Raji (cell line): Measurements from ENCODE around the gene BRINP2.

Experiments used
- POLR2A ChIP-seq: IDR thresholded peaks from 2 replicates; pipeline ENCODE4 v1.6.1; 2011; ENCODE audit warnings: low read depth, low read length, control low read depth; ENCODE audit not compliant: insufficient read depth

BRINP2 gene

DNA sequence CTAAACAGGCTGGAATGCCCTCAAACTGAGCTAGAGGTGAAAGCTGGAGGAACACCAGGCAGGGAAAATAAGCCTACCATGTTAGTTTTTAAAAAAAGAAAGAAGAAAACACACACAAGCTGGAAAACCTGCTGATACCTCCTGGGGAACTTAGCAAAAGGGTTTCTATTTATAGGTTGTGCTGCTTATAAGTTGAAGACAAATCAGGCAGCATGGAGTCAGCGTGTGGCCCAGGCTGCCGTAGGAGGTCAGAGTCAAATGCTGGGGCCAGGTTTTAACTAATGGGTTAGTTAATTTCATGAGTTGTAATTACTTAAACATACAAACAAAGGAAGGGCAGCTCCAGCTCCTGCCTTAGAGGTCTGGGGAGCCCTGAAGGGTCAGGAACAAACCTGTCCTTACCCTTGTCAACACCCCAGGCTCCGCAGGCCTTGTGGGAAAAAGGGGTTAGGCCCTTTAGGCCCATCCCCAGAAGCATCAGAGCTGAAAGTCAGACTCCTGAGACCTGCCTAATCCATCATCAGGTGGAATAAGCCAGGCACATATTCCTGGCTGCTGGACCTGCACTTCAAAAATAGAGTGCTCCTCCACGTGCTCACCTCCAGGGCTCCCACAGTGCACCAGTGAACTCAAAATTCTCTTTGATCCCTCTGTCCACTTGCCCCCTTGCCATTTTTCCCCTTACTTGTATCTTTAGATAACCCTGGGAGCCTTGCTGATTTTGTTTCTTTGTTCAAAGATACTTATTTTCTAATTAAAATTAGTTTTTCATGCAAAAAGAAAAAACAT is 59.7 kb downstream of the BRINP2 start:
- TF ChIP-seq POLR2A = no peak

DNA sequence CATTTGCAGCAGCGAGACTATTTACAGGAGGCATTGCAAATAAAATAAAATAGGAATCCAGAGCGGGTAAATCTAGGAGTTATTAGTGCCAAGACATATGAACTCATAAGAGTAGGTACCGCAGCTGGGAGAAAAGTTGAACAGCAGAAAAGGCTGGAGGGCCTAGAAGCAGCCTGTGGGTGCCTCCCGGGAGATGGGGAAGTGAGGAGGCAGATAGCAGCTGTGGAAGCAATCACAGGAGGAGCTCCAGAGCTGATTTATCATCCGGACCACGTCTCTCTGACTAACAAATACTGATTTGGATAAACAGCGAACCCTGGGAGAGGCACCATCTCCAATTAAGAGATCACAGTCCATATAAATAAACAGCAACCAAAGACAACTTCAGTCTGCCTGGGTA is 64.6 kb downstream of the BRINP2 start:
- no peak for TF ChIP-seq POLR2A

DNA sequence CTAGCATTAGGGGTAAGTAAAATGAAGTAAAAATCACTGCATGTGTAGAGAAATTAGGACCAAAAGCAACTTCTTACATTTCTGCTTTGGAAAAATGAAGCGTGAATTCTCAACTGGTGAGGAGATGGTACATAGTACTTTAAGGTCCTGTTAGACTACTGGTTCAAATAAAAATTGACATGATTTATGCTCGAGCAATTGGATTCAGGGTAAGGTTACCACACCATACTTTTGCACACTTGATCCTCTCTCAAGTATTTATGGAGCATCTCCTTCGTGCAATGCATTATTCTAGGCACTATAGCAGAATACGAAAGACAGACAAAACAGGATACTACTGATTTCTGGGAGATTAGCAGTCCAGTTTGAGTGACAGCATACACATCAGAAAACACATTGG is 66.2 kb downstream of the BRINP2 start:
- TF ChIP-seq POLR2A = no peak

DNA sequence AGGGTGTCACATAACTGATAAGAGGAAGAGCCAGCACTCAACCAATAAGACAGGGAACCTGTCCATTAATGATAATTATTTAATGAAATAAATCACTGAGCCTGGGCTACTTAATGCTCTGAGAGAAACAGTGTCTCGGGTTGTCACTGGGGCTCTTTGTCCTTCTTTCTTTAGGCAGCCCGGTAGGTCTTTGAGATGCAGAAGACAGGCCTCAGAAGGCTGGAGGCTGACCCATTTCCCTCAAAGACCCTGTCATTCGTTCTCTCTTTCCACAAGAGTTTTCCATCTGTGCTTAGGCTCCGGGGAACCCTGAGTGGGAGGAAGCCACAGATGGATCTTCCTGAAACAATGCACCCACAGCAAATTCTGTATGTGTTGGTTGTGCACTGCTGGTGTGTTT is 68.2 kb downstream of the BRINP2 start:
- TF ChIP-seq POLR2A = no peak

DNA sequence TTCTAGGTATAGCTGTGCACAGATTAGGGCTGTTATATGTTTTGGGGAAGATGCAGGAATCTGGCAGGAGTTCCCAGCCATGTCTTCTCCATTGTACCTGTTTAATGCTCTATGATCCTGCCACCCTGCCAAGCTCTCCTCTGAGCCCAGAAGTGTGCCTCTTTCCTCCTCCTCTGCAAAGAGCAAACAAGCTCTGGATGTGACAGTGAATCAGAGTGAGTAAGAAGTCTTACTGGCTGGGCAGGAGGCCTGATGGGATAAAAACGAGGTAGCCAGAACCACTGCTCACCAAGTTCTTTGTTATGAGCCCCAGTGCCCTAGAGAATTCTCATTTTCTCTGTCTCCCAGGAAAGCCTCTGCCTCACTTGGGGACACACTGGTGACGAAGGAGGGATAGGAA is 69.0 kb downstream of the BRINP2 start:
- TF ChIP-seq POLR2A = no peak

DNA sequence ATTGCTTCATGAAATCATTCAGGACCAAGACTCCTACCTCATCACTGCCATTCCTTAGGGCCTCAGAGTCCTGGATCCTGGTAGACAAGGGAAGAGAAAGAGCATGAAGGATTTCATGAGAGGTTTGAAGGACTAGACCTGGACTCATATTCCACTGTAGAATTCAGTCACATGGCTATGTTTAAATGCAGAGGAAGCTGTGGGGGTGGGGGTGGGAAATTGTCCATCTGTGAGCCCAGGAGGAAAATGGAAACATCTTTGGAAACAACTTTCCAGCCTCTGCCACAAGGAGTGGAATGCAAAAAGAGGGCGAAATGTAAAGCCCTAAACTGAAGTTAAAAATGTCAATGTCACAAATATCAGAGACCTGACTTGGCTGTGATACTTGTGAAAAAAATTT is 73.0 kb downstream of the BRINP2 start:
- TF ChIP-seq POLR2A = no peak

DNA sequence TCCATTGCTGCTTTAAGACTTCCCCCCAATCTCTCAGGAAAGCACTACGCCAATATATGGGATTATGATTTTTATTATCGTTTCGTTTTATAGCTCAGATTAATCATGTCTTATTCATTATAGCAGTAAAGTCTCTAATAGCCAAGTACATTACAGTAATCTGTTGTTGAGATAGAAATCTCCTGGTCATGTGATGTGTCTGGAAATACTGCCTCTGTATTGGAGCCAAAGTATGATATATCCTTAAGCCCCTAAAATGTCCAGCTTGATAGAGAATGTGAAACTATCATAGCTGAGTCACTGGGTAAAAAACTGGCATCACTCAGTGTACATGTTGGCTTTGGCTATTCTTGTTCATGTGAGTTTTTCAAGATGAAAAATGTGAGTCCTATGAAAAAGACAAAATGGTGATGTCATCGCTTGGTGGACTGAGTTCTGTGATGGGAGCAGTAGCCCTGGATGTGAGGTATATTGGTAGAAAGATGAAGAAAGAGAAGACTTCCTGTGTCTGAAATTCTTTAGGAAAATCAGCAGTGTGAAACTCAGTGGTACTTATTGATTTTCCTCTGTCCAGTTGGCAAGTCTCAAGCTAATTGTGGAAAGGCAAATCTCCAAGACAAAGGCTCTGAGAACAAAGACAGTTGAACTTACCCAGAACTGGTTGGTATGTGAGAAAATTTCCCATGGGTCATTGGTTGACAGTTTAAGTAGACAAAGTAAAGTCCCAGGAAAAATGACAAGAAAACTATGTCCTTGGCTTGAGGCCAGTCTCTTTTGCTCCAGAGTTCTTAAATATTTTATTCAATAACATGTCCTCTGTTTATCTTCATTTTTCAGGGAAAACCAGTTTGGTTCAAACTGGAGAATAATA is 76.2 kb downstream of the BRINP2 start:
- no peak for TF ChIP-seq POLR2A

DNA sequence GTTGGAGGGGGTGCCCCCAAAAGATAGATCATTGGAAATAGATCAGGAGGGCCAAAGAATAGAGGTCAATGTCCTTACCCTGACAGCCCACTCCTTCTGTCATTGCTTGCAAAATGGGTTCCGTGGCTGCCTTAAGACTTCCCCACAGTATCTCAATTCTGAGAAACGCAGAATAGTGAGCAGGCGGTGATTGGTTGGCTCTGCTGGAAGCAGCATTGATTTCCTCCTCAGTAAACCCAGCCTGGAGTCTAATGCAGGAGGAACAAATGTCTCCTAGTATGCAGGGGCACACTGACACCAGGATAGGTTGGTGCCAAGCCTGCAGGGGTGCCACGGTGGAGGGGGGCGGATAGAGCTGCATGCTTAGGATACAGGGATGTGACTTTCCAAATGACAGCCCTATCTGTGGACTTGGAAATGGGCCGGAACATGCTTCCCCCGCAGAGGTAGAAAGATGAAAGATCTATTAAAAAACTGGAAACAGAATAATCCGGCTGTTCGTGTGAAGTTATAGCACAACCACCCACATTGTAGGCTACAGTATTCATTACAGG is 76.9 kb downstream of the BRINP2 start:
- TF ChIP-seq POLR2A = no peak

DNA sequence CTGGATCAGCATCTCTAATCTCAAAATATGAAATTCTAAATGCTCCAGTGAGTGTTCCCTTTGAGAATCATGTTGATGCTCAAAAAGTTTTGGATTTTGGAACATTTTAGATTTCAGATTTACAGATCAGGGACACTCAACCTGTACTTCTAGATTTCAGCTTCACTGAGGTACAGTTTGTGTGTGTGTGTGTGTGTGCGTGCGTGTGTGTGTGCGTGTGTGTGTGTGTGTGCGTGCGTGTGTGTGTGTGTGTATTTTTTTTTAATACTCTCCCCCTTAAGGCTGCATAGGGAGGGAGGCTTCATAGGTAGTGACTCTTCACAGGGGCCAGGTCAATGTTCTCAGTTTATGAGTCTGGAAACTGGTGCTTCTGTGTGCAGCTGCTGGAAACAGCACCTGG is 77.5 kb downstream of the BRINP2 start:
- no peak for TF ChIP-seq POLR2A

DNA sequence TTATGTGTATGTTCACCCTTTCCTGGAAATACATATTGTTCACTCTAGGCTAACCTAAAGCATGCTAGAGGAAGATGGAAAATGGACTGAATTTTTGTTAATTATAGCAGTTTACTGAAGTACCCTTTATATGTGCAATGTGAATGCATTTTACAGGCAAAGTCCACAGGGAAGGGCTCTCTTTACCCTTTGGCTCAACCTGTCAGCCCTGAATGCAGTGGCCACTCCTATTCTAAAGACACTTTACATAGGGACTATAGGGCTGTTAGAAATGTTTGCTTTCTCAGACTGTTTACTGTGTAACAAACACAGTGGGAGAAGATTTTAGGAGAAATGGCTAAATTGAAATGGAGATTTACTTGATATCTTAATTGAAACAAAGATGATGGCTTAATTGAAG is 78.5 kb downstream of the BRINP2 start:
- no peak for TF ChIP-seq POLR2A

DNA sequence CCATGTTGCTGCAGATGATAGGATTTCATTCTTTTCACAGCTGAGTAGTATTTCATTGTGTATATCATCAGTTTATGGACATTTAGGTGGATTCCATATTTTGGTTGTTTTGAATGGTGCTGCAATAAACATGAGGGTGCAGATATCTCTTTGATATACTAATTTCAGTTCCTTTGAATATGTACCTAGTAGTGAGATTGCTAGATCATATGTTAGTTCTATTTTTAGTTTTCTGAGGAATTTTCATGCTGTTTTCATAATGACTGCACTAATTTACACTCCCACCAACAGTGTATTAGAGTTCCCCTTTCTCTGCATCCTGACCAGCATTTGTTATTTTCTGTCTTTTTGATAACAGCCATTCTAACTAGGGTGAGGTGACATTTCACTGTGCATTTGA is 82.1 kb downstream of the BRINP2 start:
- TF ChIP-seq POLR2A = no peak

DNA sequence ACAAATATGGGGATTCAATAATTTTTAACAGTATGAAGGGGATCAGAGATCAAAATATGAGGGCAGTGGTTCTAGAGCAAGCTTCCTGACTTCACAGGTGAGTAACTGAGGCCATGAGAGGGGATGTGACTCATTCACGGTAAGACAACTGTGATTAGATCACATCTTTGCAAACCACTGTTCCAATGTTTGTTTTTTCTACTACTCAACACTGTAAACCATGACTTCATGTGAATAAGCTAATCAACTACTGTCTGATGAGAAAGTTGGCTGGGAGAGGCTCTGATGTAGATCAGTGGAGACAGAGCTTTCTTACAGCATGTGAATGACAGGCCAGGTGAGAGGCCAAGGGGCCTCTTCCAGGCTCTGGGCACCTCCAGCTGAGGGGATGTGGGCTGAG is 84.7 kb downstream of the BRINP2 start:
- TF ChIP-seq POLR2A = no peak

DNA sequence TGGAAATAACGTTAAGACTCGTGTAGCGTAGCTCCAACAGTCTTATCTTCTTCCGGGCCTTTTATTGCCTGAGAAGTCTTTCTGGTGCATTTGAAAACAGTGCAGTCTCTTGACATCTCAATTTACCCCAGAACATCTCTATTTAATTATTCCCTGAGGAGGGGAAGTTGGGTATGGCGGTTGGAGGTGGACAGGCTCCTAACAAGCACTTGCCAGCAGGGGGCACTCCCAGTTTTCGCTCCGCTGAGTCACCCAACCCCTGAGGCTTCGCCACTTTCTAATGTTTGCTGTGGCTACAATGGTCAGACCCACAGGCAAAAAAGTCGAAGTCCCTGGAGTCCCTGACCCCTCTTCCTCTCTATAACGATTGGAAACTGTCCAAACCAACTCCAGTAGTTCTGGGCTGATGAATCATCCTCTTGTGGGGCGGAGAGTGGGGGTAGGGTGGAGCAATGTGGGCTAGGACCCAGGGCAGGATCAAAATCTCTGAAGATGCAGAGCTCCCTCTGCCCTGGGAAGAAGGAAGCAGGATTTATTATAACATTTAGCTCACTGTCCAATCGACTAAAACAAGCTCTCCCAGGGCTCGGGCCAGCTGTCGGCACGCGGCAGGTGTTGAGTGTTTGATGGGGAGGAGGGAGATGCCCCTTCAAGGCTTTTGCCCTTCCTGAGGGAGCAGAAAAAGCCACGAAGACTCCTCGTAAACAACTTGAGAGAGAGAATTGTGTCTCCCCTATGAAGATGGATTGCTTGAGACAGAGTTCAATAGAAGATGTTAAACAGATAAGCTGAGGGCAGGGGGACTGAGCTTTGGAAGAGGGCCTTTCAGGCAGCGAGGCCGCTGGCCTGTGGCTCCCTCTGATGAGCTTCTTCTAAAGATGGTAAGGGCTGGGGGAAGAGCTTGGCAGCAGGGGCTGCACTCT is 85.7 kb downstream of the BRINP2 start:
- TF ChIP-seq POLR2A = no peak

DNA sequence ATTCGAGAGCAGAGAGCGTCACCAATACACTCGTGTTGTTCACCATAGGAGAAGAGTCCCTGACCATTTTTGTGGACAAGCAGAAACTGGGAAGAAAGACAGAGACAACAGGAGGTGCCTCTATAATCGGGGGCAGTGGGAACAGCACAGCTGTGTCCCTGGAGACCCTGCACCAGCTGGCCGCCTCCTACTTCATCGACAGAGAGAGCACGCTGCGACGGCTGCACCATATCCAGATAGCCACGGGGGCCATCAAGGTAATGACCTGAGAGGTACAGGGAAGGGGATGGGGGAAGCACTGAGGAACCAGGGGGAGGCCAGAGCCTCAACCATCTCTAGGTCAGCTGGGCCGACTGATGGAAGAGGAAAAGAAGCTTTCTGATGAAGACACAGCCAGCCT is 86.4 kb downstream of the BRINP2 start:
- no peak for TF ChIP-seq POLR2A

DNA sequence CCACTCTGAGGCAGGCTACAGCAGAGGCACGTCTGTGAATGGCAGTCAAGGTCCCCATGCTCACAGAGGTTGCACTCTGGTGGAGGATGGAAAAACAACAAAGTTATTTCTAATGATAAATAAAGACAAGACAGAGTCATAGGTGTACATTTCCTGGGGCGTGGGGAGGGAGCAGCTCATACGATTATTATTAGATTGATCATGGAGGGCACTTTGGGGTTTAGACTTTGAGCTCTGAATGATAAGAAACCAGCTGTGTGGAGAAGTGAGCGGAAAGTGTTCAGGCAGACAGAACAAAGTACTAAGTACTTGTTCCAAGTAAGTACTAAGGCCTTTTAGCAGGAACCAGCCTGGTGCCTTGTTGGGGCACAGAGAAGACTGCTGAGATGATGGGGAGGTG is 86.8 kb downstream of the BRINP2 start:
- no peak for TF ChIP-seq POLR2A
